ENCODE results near the gene APOL3.
A peak's percentile ranks its signal among the peaks of the same experiment; 100 is the strongest.

- TF ChIP-seq, protein P1, sequence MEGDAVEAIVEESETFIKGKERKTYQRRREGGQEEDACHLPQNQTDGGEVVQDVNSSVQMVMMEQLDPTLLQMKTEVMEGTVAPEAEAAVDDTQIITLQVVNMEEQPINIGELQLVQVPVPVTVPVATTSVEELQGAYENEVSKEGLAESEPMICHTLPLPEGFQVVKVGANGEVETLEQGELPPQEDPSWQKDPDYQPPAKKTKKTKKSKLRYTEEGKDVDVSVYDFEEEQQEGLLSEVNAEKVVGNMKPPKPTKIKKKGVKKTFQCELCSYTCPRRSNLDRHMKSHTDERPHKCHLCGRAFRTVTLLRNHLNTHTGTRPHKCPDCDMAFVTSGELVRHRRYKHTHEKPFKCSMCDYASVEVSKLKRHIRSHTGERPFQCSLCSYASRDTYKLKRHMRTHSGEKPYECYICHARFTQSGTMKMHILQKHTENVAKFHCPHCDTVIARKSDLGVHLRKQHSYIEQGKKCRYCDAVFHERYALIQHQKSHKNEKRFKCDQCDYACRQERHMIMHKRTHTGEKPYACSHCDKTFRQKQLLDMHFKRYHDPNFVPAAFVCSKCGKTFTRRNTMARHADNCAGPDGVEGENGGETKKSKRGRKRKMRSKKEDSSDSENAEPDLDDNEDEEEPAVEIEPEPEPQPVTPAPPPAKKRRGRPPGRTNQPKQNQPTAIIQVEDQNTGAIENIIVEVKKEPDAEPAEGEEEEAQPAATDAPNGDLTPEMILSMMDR (IDR thresholded peaks at IDR 0.05), result peak; percentile 79 to 92 (median 90)
- TF ChIP-seq POLR2A (IDR thresholded peaks at IDR 0.05), result peak in 1 of 2 donors; percentile 21
Measured at GRCh38 chr22:36180038-36180880, 19.7 kb upstream of the APOL3 start.

Data from uterus (tissue), 2 donors.